HepG2 (cell line): ENCODE results near the gene CSTPP1. TPM values are rescaled to one million over a fixed set of nuclear protein-coding genes. Genes with fewer than 3 reads are reported as not detected.

Experiments used
- ADNP ChIP-seq: sonication (generic); formaldehyde crosslinking; IDR thresholded peaks from 2 replicates; pipeline ENCODE4 v1.4.0; 2020; ENCODE audit warnings: missing genetic modification reagents
- ARID4A ChIP-seq: sonication (generic); formaldehyde crosslinking; IDR thresholded peaks from 2 replicates; pipeline ENCODE4 v1.5.0; 2020; ENCODE audit warnings: mild to moderate bottlenecking, missing genetic modification reagents, borderline replicate concordance
- GFI1 ChIP-seq: sonication (generic); formaldehyde crosslinking; IDR thresholded peaks from 2 replicates; pipeline ENCODE4 v1.5.0; 2020; ENCODE audit warnings: missing genetic modification reagents, mild to moderate bottlenecking, borderline replicate concordance
- IRF2 ChIP-seq: IDR thresholded peaks from 2 replicates; pipeline ENCODE4 v1.6.1; 2018; ENCODE audit warnings: missing genetic modification reagents, missing compliant biosample characterization
- IRF9 ChIP-seq: sonication (generic); formaldehyde crosslinking; IDR thresholded peaks from 2 replicates; pipeline ENCODE4 v1.8.0; 2022; ENCODE audit warnings: missing genetic modification reagents, mild to moderate bottlenecking, borderline replicate concordance
- LCORL ChIP-seq, 2 experiments: fragments of 450-650 bp in 1 of 2; sonication (generic) in 1 of 2; formaldehyde crosslinking in 1 of 2; IDR thresholded peaks; 2 replicates each; pipeline versions ENCODE4 v1.5.0 to v1.6.1; 2017 to 2020; ENCODE audit warnings: antibody characterized with exemption in 1 of 2, missing genetic modification reagents in 1 of 2
- NCOR1 ChIP-seq: fragments of 200-600 bp; sonication (generic); IDR thresholded peaks from 2 replicates; pipeline ENCODE4 v1.7.0; 2017; ENCODE audit warnings: antibody characterized with exemption, low read length, borderline replicate concordance
- RAD21 ChIP-seq: fragments of 450-650 bp; formaldehyde crosslinking; IDR thresholded peaks from 2 replicates; pipeline ENCODE4 v1.5.0; 2020; ENCODE audit warnings: mild to moderate bottlenecking
- RFX1 ChIP-seq: fragments of 450-650 bp; IDR thresholded peaks from 2 replicates; pipeline ENCODE4 v1.6.1; 2017
- SETDB1 ChIP-seq: sonication (generic); formaldehyde crosslinking; IDR thresholded peaks from 2 replicates; pipeline ENCODE4 v1.5.1; 2020; ENCODE audit warnings: missing genetic modification reagents, mild to moderate bottlenecking, borderline replicate concordance
- SIX4 ChIP-seq: sonication (generic); formaldehyde crosslinking; IDR thresholded peaks from 2 replicates; pipeline ENCODE4 v1.4.0; 2020; ENCODE audit warnings: missing genetic modification reagents
- SMARCE1 ChIP-seq: fragments of 450-650 bp; IDR thresholded peaks from 2 replicates; pipeline ENCODE4 v1.6.1; 2017; ENCODE audit warnings: borderline replicate concordance
- SRF ChIP-seq: IDR thresholded peaks from 2 replicates; pipeline ENCODE4 v1.6.1; 2011; ENCODE audit warnings: mild to moderate bottlenecking, low read depth, low read length, moderate library complexity
- SRY ChIP-seq: sonication (generic); formaldehyde crosslinking; IDR thresholded peaks from 2 replicates; pipeline ENCODE4 v1.8.0; 2022; ENCODE audit warnings: mild to moderate bottlenecking, missing genetic modification reagents
- SSRP1 ChIP-seq: IDR thresholded peaks from 2 replicates; pipeline ENCODE4 v1.6.1; 2016; ENCODE audit warnings: control low read depth
- ZNF274 ChIP-seq: sonication (generic); formaldehyde crosslinking; IDR thresholded peaks from 2 replicates; pipeline ENCODE4 v1.5.1; 2020; ENCODE audit warnings: mild to moderate bottlenecking, missing genetic modification reagents
- ZNF441 ChIP-seq: sonication (generic); formaldehyde crosslinking; IDR thresholded peaks from 2 replicates; pipeline ENCODE4 v1.7.0; 2021; ENCODE audit warnings: missing genetic modification reagents, borderline replicate concordance
- ZNF576 ChIP-seq: sonication (generic); formaldehyde crosslinking; IDR thresholded peaks from 2 replicates; pipeline ENCODE4 v1.4.0; 2020; ENCODE audit warnings: mild to moderate bottlenecking, missing genetic modification reagents
- ZNF619 ChIP-seq: sonication (generic); formaldehyde crosslinking; IDR thresholded peaks from 2 replicates; pipeline ENCODE4 v1.4.0; 2020; ENCODE audit warnings: mild to moderate bottlenecking, missing genetic modification reagents
- ZNF703 ChIP-seq: sonication (generic); formaldehyde crosslinking; IDR thresholded peaks from 2 replicates; pipeline ENCODE4 v1.5.1; 2020; ENCODE audit warnings: missing genetic modification reagents, mild to moderate bottlenecking, moderate library complexity, borderline replicate concordance
- ZNF891 ChIP-seq: sonication (generic); formaldehyde crosslinking; IDR thresholded peaks from 2 replicates; pipeline ENCODE4 v1.5.0; 2020; ENCODE audit warnings: mild to moderate bottlenecking, missing genetic modification reagents
- ZSCAN25 ChIP-seq: sonication (generic); formaldehyde crosslinking; IDR thresholded peaks from 2 replicates; pipeline ENCODE4 v1.8.0; 2022; ENCODE audit warnings: mild to moderate bottlenecking, missing genetic modification reagents
- ZSCAN29 ChIP-seq: sonication (generic); formaldehyde crosslinking; conservative IDR thresholded peaks from 2 replicates; pipeline ENCODE4 v1.4.0; 2020; ENCODE audit warnings: mild to moderate bottlenecking, missing genetic modification reagents
- polyA plus RNA-seq, 8 experiments: library from polyadenylated mRNA; depleted of rRNA in 3 of 8; stranded (reverse) in 7 of 8; unstranded in 1 of 8; fragments of >200 nt; fragmentation: Illumina TruSeq in 4 of 8; extraction: Trizol in 4 of 8; gene quantifications; 2 replicates each; pipeline versions ENCODE4 v1.2.1 to v1.2.3, GENCODE V29; 2011 to 2016; ENCODE audit warnings: low read depth in 4 of 8, missing spikeins in 1 of 8, mixed read lengths in 1 of 8; ENCODE audit not compliant: insufficient read depth in 1 of 8
- total RNA-seq, 5 experiments: library from RNA; depleted of rRNA; stranded (reverse); fragments of >200 nt; fragmentation: Illumina TruSeq; extraction: Trizol; gene quantifications; 2 replicates each; pipeline ENCODE4 v1.2.3, GENCODE V29; 2016; ENCODE audit warnings: low read depth in 1 of 5
- TF ChIP-seq, protein P1 (sequence below): IDR thresholded peaks from 2 replicates; pipeline ENCODE4 v1.6.1; 2016; ENCODE audit warnings: missing compliant biosample characterization, missing genetic modification reagents, borderline replicate concordance

The CSTPP1 gene
- total and polyA plus RNA-seq, 2 of the 13 experiments (the other 11 are each of a cell fraction or from before 2014, with no cell fraction given) = 12.3 to 14.6 TPM

- TF ChIP-seq SETDB1 (CRISPR knock-in tag) (no peak), ADNP (CRISPR knock-in tag) (no peak), ZNF576 (CRISPR knock-in tag) (no peak), SIX4 (CRISPR knock-in tag) (peak; percentile 56; the same call in 1 of the 2 replicates), RFX1 (no peak), ZNF274 (no peak), RAD21 (CRISPR knock-in tag) (no peak), ZNF703 (CRISPR knock-in tag) (no peak; the same call in 1 of the 2 replicates), LCORL (IDR thresholded peaks at IDR 0.05) (no peak), LCORL (CRISPR knock-in tag; IDR thresholded peaks at IDR 0.05) (peak; percentile 31; the same call in 1 of the 2 replicates), NCOR1 (no peak), ZNF891 (CRISPR knock-in tag) (no peak), ARID4A (CRISPR knock-in tag) (0 out of 2 replicates have a peak, but pooled peaks have one; percentile 1), ZSCAN25 (no peak), IRF9 (peak; percentile 70; the same call in 1 of the 2 replicates), SMARCE1 (no peak), SRY (CRISPR knock-in tag) (no peak), ZNF441 (no peak), SRF (no peak), ZNF619 (CRISPR knock-in tag) (no peak), ZSCAN29 (CRISPR knock-in tag) (no peak), GFI1 (peak; percentile 32), IRF2 (peak; percentile 43; the same call in 1 of the 2 replicates), SSRP1 (peak; percentile 36; the same call in 1 of the 2 replicates)
- TF ChIP-seq, protein P1, sequence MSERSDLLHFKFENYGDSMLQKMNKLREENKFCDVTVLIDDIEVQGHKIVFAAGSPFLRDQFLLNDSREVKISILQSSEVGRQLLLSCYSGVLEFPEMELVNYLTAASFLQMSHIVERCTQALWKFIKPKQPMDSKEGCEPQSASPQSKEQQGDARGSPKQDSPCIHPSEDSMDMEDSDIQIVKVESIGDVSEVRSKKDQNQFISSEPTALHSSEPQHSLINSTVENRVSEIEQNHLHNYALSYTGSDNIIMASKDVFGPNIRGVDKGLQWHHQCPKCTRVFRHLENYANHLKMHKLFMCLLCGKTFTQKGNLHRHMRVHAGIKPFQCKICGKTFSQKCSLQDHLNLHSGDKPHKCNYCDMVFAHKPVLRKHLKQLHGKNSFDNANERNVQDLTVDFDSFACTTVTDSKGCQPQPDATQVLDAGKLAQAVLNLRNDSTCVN = peak; percentile 59
These were observed 248.9 kb downstream of the CSTPP1 start (continued) for GRCh38 chr11:47185305-47186075.
